Measurements from ENCODE around the gene AQP9.
"Not testable (repeated sequence)": the region's sequence is repeated elsewhere in the genome, so short reads cannot be mapped to it uniquely, and the experiment has no call there.

- TF ChIP-seq CTCF, POLR2A, POLR2AphosphoS5, EP300 (IDR thresholded peaks at IDR 0.05): not testable (repeated sequence)
Observed at GRCh38 chr15:58210031-58210430, 71.8 kb downstream of the AQP9 start.

All from upper lobe of left lung (tissue), 4 donors.